ENCODE data around the gene RIPK4.

RIPK4 gene

DNA sequence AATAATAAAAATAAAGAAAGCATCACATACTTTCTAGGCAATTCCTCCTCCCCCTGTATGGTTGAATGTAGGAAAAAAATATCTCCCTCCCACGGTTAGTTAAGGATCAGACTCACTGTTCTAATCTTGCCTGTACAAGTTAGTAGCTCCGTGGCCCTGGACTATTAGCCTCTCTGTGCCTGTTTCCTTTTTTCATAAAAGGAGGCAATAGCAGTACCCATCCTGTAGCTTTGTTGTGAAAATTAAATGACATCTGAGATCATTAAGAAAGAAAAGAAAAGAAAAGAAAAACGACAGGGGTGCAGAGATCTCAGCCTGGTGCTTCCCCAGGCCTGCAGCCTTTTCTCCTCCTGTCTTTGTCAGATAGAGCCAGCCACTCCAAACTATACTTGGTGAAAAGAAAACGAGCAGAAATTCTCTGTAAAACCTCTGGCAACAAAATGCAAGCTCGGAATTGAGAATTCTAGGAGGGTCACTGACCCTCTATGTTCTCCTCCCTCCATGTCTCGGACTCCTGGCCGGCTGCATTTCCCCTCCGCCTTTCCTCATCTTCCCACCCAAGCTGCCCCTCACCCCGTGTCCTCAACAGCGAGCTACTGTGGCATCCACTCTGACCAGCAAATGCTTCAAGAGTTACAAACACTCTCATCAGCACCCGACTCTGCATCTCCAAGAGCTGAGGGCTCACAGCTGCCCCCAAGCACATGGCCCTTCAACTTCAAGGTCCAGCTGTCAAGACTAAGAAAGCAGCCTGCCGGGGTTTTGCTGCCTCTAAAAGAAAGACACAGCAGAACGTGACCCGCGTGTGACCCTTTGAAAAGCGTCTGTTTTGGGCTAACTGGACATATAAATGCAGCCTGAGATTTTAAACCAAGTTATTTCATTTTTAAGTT is 13.6 kb downstream of the RIPK4 start:
- no peak for DNase-seq (ENCODE audit: low spot score)

DNA sequence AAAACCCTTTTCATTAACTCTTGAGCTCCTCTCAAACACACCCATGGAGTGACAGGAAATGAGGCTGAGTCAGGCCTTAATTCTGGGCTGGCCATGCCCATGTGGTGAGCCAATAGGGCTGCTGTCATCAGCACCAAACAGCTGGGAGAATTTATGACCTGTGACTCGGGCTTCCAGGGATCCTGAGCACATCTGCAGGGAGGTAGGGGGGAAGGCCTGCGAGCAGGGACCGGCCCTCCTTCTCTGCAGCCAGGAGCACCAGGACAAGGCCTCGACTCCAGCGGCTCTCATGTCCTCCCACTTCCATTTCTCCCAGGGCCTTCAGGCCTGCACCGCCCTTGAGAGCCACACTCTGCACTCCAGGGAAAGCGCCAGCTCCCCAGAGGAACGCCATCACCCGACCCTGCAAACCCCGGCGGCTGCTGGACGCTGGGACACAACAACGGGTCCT is 14.6 kb downstream of the RIPK4 start:
- DNase-seq (ENCODE audit: low spot score), result no peak

DNA sequence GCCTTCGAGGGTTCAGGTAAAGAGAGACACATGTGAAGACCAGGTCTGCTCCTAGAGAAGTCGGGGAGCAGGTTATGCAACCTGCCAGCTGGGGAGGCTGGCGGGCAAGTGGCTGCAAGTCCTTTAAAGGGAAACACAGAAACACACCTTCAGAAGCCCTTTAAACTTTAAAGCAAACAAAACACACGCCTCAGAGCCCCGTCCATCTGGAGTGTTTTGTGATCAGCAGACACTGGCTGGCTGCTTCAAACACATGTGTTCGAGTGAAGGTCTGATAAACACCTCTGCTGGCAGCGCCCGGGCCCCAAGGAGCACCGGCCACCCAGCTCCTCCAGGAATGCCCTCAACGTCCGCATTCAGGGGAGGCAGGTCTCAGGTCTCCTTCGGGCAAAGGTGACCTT is 15.2 kb downstream of the RIPK4 start:
- no peak for DNase-seq (ENCODE audit: low spot score)

DNA sequence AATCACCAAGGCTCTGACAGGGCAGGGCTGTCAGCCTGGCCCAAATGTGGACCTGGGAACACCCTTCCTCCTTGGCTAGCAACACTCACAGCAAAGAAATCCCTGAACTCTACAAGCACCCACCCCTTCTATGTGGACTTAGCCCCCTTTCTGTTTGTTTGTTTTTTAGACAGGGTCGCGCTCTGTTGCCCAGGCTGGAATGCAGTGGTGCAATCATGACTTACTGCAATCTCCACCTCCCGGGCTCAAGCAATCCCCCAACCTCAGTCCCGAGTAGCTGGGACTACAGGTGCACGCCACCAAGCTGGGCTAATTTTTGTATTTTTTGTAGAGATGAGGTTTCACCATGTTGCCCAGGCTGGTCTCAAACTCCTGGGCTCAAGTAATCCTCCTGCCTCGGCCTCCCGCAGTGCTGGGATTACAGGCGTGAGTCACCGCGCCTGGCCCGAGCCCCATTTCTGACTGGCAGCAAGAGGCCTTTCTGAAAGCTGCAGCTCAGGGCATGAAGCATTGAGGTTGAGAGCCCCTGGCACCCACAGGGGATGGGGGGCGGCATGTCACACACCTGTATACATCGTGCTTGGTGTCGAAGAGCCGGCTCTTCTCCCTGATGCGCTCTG is 16.2 kb downstream of the RIPK4 start:
- DNase-seq (ENCODE audit: low spot score), result no peak

DNA sequence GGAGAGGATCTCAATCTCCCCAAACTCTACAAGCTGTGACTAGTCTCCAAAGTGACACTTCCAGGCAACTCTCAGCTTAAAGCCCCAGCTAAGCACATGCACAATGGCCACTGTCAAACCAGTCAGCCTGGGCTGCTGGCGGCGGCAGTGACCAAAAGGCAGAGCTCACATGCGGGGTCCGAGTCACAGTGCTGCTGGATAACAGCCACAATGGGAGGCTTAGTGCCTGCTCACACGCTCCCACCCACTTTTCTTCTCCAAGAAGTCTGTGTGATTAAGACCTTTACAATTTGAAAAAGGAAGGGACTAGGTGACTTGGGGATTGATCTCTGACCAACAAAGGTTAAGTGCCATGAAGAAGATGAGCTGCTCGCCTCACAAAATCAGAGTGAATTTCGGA is 16.8 kb downstream of the RIPK4 start:
- no peak for DNase-seq (ENCODE audit: low spot score)

DNA sequence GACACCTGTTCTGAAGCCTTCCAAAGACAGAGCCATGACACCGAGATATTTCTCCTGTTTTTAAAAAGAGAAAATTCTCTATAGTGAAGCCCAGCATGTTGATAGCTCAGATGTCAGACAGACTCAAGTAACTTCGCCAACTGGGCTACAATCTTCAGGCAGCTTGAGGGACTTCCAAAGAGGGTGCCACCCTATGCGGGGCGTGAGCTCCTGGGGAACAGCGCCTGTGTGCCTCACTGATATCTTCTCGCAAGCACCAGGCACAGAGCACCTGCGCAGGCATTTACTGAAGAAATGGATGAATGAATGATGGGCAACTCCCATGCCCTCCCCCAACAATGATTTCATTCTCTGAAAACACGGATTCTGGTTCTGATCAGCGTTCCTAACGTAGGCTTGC is 17.6 kb downstream of the RIPK4 start:
- no peak for DNase-seq (ENCODE audit: low spot score)

DNA sequence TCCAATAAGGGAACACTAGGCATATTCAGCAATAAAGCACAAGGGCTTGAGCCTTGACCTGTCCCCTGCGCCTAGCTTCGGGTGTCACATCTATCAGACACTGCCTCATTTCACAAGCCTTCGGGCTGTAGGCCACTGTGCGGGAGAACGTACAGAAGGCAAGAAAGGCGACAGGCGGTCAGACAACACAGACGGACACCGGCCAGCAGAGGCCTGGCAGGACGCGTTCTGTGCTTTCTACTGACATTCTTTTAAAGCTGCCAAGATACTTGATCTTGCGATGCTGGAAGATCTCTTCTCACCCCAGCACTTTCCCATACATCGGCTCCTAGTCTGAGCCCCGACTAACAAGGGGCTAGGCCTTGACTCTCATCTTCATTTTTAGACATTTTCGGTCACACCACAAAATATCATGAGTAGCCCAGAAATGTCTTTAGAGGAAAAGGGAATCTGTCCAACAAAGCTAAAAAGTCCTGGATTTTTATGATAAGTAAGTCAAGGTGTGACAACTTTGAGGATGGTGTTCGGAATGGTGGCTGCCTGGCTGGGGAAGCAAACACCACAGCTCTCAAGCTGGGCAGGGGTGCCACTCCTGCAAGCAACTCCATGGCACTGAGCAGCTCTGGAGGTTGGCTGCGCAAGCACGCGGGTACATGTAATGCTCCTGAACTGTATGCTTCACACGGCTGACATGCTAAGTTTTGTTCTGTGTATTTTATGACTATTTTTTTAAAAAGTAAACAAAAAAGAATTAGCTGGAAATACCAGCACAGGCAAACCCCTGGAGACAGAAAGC is 18.7 kb downstream of the RIPK4 start:
- no peak for DNase-seq (ENCODE audit: low spot score)

DNA sequence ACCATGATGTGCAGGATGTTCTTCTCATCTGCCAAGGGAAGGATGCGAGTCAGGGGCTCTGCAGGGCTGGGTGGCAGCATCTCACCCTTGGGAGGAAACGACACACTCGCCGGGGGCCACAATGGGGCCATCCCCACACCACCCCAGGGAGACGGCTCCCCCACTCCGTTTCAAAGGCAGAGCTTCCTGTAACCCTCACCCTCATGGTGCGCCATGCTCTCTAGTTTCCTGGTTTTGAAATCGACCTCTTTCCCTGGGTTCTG is 20.2 kb downstream of the RIPK4 start:
- no peak for DNase-seq (ENCODE audit: low spot score)

DNA sequence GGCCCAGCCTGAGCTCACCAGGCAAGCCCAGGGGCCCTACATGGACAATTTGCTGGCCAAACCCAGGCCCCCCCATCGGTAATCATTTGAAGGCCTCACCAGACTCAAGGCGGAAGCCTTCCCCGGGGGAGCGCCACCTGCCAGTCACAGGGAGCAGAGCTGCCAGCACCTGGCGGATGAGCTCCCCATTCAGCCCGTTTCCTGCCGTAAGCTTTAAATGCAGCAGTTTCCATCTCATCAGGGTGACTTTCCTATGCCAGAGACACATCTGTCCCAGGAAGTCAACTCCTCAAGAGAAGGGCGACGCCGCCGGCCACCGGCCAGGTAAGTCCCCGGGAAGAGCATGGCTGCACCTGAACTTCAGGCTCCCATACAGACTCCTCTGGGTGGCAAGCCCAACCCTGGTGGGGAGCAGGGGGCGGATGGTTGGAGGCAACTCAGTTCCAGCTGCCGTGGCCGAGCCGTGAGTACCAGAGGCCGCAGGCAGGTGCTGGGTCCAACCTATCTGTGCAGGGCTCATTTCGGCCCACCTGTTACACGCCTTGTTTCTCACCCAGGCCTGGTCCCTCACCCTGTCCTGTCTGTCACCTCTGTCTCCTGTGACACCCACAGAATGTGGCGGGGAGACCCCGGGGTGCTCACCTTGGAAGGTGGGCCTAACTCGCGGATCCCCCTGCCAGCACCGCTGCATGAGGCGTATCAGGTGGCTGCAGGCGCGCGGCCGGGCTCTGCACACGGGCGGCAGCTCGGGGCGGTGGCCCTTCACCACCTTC is 20.7 kb downstream of the RIPK4 start:
- no peak for DNase-seq (ENCODE audit: low spot score)

DNA sequence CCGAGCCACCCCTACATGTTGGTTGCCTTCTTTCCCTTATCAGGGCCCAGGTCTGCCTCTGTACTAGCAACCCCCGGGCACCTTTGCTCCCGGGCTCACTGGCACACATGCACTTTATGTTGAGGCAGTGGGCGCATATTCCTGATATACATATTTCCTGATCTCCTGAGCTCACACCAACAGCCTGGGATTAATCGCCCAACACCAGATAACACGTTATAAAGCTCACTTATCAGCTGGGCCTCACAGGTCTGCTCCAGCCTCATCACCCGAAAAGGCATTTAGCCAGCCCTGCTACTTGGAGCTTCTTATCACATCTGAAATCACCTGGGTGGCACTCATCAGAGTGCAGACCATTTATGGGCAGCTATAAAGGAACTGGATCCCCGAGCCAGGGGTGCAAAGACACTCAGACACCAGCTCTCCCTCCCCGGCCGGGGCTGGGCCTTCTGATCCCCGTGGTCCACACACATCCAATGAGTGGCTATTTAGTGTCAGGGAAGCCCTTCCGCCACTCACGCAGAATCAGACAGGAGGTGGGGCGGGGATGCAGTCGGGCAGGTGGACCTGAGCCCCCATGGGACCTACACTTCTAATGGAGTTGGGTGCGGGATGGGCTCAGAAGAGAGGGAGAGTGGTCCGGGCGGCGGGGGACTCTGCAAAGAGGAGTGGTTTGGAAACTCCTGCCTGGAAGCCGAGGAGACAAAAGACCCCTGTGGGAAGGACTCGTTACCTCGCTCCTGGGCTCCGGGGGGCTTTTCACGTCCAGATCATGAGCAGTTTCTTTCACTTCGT is 21.6 kb downstream of the RIPK4 start:
- no peak for DNase-seq (ENCODE audit: low spot score)

DNA sequence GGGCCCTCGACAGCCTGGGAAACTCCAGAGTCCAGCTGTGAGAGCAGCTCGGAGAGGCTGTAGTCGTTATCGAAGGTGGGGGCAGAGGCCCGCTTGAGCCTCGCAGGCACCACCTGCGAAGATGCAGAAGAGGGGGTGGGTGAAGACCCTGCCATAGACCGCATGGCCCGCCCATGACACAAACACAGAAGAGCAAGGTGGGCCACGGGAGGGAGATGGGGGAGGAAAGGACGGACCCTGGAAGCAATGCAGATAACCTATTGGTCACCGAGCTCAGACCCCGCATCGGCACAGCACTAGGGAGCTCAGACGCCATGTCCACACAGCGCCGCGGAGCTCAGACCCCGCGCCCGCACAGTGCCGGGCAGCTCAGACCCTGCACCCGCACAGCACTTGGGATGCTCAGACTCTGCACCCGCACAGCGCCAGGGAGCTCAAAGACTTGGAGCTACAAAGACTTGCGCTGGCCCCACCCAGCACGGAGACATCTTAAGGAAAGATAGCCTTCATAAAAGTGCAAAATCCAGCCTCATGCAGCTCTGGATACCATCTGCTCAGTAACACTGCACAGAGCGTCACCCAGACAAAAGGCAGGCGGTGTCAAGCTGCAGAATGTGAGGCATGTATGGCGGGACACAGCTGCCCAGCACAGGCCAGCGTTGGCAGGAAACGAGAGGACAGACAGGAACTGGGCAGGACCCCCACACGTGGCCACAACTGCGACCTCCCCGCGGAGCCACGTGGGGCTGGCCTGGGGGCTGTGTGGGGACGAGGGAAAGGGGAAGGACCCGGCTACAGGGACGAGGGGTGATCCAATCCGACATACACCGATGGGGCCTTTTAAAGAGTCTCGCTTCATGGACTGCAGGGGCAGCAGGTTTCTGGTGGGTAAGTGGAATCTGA is 22.6 kb downstream of the RIPK4 start:
- DNase-seq (ENCODE audit: low spot score), result no peak

DNA sequence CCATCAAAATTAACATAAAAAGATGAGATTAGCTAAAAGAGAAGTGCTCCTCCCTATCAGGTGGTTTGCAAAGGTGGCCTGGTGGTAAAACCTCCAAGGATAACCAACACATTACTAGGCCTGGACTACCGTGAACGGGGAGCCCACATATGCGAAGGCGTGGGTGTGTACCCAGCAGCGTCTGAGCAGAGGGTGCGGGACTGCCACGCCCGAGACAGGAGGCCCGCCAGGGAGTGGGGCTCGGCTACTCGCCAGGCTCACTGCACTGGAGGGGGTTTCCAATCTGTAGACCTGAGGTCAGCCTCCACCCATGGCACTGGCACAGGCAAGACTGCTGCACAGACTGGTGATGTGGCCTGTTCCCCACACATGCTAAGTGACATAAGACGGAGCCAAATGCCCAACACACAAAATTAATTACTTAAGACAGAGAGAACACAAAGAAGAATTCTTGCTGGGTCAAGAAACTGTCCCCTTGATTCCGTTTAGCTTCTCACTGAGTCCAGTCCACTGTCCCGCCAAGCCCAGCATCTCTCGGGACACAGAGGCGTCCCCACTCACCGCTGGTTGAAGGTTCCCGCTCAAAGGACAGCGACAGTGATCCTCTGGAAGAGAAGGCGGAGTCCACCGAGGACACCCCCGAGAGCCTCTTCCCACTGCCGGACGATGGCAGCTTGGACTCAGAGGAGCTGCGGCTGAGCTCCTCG is 23.4 kb downstream of the RIPK4 start:
- no peak for DNase-seq (ENCODE audit: low spot score)

DNA sequence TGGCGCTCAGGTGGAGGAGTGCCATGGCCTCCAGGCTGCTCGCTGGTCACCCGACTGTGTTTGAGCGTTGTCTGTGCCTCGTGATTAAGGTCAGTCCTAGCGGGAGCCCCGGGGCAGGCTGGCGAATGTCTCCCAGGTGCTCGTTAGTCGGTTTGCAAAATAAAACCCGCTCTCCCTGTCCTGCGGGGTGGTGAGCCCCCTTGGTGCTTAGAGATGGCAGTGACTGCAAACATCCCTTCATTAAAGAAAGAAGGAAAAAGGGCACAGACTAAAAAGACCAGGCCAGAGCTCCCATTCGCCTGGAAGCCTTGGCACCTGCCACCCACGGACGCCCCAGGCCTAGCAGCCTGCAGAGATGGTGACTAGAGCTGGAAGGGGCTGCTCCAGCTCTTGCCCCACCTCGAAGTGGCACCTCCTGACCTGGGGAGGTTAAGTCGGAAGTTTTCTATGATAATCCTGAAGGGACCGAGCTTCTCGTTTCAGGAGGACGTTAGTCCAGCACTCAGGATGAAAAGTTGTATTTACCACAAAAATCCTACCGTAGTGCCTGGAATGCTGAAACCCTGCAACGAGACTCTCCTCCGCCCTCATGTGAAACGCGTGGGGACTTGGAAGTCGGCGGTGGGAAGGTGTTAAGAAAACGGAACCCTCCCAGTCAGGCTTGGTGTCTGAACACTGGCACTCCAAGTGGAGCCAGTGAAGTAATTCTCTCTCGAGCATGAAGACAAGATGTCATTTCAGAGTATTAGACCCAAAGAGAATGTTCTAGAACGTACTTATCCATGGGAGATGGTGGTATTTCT is 24.6 kb downstream of the RIPK4 start:
- DNase-seq (ENCODE audit: low spot score), result no peak

DNA sequence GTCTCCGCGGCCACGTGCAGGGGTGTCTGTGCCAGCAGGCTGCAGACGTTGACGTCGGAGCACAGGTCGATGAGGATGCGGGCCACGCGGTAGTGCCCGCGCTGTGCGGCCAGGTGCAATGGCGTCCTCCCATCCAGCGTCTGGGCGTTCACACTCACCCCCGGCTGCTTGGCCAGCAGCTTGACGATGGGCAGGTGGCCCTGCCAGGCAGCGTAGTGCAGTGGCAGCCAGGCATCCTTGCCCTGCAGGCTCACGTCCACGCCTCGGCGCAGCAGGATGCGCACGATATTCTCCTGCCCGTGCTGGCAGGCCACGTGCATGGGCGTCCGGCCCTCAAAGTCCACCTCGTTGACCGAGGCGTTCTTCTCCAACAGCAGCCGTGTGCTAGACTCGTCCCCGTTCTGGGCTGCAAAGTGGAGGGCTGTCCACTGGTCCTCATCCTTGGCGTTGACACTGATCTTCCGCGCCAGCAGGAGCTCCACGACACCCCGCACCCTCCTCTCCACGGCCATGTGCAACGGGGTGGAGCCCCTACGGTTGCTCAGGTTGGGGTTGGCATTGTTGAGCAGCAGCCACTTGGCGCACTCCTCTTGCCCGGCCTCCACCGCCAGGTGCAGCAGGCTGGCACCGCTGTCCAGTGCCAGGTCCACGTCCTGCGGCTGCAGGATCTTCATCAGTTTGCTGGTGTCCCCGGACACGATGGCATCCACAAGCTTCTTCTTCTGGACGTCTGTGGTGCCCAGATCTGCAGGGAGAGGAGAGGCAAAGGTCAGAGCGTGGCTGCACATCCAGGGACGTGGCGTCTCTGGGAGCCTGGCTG is 25.4 kb downstream of the RIPK4 start:
- no peak for DNase-seq (ENCODE audit: low spot score)

DNA sequence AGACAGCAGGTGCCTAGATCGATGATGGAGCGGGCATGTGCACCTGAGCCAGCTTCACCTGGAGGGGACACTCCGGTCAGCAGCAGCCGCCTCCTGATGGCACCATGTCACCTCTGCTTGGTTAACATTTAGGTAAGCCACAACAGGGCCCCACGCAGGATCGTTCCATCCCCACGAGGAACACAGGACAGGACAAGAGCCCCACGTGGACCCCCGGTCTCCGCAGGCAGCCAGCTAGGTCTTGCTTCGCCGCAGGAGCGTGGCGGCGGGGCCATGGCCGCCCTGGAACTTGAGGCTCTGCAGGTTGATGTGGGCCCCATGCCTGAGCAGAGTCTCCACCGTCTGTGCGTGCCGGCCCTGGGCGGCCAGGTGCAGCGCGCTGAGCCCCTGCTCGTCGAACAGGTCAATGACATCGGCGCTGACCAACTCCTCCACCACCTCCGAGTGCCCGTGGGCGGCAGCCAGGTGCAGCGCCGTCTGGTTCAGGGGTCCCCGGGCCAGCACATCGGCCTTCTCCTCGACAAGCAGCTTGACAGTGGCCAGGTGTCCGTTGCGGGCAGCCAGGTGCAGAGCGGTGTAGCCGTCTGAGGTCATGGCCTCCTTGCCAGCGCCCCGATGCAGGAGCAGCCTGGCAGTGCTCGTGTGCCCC is 26.1 kb downstream of the RIPK4 start:
- no peak for DNase-seq (ENCODE audit: low spot score)

DNA sequence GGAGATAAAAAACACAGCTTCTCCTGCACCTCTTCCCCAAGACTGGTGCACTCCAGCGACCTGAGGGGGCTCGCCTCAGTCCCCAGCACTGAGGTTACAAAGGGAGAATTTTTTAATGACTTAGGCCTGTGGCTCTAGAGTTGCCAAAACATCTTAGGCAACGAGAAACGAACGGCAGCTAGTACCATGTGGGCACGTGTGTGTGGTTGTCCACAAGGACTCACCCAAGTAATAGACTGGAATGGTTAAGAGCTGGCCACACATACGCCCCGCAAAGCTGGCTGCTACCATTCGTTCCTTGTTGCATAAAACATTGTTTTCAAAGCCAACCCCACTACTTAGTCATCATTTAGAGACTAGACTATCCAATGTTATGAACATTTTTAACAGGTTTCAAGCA is 26.9 kb downstream of the RIPK4 start:
- no peak for DNase-seq (ENCODE audit: low spot score)

DNA sequence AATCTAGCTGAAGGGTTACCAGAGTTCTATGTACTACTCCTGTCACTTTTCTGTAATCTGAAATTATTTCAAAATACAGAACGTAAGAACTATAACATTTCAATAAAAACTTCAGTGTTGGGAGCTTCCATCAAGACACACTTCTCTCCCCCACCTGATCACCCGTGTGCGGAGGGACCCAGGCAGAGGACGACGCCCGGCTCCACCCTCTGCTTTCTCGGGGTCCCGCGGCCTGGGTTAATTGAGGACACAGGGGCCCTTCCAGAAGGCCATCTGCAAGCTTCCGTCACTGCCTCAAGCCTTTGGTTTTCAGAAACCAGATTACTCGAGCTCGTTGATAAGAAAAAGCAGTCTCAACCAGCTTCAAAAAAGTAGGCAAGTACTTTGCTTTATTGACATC is 27.8 kb downstream of the RIPK4 start:
- no peak for DNase-seq (ENCODE audit: low spot score)

All from germinal center (tissue), 1 donor.